Stimulated activated CD4-positive, alpha-beta T cell treated with anti-CD3 and anti-CD28 coated beads, Interleukin-15, amount 100 ng/mL, for 24 hours (primary cell): ENCODE data around the gene PON1.

ENCODE experiments used
- DNase-seq: peaks from one replicate; pipeline ENCODE4 v3.0.0-alpha.2; 2020

Gene PON1

DNA sequence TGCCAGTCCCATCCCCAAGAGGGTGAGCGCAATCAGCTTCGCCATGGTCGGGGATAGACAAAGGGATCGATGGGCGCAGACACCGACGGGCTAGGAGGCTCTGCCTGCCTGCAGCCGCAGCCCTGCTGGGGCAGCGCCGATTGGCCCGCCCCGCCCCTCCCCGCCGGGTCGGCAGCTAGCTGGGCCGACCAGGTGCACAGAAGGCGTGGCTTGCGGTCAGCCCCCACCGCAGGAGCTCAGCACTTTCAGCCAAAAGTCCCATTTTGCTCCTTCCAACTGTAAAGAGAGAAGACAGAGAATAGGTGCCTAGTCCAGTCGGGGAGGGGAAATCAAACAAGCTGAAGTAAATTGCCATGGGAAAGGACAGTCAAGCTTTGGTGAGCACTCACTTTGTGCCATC, at the start of gene PON1:
PON1 (minus strand) TSS at position 102 of the 400 bp plus-strand sequence; CDS start at position 45, 57 bp downstream.
- DNase-seq = peak; percentile 15

DNA sequence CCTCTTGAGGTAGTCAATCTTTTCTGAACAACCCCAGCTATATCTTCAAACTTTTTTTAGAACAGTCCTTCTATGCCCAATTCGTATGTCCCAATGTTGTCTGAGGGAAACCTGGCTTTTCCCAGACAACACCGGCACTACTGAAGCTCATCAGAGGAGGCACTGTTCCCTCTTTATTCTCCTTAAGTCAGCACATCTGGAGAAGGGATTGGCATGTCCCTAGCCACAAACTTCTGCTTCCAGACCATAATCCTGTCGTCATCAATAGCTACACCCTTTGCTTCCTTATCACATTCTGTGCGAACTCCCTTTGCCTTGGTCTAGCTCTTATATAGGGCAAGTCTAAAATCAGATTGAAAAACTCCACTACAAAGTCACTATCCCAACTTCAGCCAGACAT, 49.0 kb upstream of the PON1 start:
- DNase-seq = no peak

DNA sequence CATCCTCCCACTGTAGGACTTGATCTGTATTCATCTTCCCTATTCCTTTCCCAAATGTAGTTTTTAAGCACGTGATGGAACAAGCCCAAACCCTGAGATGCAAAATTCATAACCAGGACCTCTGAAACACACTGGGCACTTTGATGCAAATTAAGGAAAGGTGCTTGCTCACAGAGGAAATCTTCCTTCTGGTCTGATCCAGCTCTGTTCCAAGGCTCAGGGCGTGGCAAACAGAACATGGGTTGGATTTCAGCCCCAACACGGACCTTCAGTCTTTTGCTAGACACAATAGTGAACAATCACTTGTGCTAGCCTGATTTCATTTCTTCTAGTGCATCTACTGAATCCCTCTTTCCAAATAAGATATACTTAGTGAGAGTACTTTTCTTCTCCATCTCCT, 43.9 kb upstream of the PON1 start:
- DNase-seq = no peak

DNA sequence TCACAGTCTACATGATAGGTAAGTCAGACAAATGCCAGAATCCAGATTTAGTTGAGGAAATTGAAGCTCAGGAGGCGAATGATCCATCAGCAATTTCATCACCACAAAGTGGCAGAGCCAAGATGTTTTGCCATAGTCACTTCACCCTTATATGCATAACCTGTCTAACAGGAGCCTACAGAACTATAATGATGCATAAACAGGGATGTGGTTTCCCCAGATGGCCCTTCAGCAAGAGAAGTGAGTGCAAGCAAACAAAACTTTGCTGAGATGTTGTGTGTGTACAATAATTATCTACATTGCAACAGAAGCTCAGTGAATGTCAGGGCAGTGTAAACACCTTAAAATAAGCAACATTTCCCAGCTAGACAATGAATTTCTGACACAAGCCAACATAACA, 43.3 kb upstream of the PON1 start:
- DNase-seq = no peak

DNA sequence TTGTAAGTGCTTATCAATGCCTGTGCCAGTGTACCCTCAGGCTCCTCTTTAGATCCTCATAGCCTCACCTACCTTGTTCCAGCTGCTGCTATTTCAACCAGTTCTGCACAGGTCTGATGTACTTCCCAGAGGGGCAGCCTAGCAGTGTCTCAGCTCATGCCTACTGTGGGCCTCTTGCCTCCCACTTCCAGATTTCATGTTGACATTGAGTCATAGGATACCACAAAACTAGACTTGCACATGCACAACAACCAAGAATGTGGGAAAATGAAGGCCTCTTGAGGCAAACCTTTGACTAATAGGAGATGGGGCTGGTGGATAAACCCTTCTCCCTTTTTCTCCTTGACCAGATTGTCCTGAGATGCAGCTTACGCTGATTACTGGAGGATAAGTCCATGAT, 40.8 kb upstream of the PON1 start:
- no peak for DNase-seq

DNA sequence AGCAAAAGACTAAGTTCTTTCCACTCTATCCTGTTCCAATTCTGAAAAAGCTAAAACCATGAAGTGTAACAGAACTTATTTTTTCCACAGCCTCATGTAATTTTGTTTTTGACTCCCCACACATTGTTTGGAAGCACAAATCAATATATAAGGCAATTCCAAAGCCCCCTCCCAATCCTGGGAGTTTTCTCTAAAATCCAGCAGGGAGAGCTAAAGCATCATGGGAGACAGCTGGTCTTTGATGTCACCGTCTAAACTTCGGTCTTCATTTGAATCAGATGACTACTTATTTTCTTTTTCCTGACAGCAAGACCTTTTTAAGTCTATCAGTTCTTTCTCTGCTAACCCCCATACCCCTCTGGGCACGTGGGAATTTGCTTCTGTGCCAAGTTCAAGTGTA, 33.3 kb upstream of the PON1 start:
- DNase-seq = no peak

DNA sequence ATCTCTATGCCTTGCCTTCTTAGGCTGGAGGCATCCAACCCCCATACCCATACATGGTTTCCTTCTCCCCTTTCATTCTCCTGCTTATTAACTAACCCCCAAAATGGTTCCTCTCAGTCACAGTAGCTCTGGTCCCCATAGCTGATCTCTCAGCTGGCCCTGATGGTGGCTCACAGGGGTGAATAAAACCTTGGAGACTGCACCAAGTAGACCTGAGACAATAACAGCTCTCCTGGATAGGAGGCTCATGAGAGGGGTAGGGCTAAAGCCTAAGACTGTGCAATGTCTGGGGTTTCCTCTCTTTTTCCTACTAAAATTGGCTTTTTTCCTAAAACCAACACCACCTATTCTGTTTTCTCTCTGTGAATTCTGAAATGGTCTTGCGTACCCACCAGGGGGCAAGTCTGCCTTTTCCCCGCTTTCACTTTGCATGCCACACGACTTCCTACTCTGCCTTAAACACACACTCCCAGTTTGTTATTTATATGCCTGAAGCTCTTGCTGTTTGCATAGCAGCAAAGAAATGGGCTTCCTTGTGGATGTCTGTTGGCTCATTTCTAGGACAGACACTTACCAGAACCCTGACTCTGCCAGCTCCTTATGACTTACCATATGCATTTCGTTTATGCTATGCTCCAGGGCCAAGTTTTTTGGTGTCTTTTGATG, 18.4 kb upstream of the PON1 start:
- no peak for DNase-seq

DNA sequence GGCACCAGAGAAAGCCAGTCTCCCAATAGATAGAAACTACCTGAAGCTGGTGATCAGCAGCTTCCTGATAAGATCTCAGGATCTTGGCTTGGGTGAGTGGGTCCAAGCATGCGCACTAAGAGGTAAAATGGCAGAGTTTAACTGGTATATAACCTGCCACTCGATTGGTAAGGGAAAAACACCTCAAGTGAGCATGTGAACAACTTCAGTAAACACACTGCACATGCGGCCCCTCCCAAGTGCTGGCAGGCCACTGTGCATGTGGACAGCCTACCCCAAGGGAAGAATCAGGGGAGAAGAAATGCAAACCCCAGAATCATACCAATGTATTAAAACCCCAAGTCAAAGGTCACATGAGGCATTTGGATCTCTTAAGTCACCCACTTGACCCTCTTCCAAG, 17.7 kb upstream of the PON1 start:
- no peak for DNase-seq

DNA sequence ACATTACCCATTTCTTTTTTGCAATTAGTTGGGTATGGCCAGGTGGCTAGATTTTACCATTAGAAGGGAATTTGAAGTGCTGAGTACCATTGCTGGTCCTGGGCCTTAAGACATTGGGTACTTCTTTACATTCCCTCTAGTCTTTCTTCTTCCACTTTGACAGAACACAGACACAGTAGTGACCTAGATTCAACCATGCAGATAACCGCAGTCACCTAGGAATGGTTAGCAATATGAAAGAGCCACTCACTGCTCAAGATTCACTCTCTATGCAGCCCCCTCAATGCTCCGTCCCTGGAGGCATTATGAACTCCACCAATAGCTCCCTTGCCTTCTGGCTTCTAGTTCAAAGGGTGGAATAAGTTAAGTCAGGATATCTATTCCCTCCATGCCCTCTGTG, 16.2 kb upstream of the PON1 start:
- no peak for DNase-seq

DNA sequence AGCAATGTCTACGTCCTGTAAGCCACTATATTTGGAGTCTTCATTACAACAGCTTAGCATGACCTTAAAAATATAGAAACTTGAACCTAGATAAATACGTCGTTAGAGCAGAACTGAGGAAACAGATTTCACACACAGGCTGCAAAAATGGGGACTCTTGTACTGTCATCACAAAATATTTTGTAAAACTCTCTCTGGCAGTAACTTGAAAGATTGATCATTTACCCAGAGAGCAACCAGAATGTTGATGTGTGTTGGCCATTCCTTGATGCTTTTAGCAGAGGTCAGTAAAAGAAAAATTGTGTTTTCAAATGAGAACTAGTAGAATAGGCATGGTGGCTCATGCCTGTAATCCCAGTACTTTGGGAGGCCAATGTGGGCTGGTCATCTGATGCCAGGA, 14.5 kb upstream of the PON1 start:
- DNase-seq = no peak

DNA sequence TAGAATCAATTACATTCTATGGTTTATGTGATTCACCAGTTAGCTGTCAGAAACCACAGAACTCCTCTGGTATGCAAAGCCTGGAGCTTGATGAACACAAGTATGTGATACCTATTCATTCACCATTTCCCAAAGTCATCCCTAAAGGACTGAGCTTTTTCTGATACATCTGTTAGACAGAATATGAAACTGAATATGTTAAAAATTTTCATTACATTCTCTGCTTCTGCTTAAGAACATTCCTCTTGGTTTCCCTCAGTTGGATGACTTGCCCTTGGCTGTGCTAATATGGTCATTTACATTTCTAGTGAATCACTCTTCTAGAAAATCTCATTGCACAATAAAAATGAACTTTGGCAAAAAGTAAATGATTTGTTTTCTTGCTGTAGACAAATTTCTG, 10.8 kb upstream of the PON1 start:
- no peak for DNase-seq

DNA sequence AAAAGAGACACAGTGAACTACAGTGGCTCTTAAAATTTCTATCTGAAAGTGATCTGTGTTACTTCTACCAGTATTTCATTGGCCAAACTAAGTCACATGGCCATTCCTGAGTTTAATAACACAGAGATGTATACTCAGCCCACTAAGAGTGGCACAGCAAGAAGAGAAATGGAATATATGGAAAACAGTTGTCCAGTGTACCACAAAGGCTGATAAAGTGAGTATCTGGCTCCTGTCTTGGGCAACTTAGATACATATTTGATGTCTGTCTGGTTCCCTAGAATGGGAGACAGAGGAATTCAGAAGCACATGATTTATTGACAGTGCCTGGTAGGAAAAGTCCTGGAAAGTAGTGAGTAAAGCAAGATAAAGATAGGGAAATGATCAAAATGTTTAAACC, 10.1 kb upstream of the PON1 start:
- no peak for DNase-seq

DNA sequence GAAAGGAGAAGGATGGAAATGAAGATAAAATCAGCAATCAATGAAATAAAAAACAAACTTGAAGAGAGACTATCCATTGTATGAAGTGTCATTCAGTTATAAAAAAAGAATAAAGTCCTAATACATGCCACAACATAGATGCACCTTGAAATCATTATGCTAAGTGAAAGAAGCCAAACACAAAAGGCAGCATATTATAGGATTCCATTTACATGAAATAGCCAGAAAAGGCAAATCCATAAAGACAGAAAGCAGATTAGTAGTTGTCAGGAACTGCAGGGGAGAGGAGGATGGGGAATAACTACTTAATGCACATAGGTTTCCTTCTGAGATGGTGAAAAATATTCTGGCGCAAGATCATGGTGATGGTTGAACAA, 6.6 kb upstream of the PON1 start:
- DNase-seq = no peak

DNA sequence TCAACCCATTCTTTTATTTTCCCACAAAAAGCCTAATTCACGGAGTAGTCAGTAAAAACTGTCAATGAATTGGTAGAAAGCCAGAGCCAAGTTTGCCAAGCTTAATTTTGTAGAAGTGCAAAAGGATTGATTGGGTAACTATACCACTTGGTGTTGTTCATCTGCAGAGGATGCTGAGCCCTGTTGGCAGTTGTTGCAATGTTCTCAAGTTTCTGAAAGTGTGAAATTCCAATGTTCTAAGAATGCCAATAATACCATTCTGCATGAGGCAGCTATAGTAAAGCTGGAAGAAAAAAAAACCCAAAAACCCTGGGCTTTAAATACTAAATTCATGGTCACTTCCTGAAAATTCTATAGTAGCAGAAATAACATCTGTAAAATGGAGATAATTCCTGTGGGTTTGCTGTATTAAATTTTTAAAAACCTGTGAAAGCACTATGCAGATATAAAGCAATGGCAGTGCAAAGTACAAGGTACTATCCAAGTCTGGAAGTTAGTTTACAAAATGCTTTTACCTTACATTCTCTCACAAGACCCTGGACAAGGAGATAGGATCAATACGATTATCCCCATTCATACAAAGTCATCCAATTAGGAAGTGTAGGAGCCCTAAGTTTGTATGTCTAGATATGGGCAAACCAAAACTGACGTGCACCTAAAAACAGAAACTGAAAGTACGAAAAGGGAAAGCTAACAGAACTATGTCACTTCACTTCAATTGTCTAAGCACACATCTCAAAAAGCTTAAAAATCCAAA, 6.0 kb upstream of the PON1 start:
- DNase-seq = no peak

DNA sequence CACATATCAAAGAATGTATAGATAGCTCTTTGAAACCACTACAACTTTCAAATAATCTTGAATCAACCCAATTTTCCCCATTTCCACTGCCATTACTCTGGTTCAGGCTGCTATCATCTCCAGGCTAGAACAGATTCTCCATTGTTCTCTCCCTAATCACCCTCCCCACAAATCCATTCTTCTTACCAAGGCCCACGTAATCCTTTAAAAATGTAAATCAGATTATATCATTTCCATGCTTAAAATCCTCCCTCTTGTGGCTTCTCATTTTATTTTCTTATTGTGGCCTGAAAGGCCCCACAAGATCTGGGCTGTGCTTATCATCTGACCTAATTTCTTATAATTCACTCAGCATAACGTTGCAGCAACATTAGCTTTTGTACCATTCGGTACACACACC, 3.0 kb upstream of the PON1 start:
- DNase-seq = no peak

DNA sequence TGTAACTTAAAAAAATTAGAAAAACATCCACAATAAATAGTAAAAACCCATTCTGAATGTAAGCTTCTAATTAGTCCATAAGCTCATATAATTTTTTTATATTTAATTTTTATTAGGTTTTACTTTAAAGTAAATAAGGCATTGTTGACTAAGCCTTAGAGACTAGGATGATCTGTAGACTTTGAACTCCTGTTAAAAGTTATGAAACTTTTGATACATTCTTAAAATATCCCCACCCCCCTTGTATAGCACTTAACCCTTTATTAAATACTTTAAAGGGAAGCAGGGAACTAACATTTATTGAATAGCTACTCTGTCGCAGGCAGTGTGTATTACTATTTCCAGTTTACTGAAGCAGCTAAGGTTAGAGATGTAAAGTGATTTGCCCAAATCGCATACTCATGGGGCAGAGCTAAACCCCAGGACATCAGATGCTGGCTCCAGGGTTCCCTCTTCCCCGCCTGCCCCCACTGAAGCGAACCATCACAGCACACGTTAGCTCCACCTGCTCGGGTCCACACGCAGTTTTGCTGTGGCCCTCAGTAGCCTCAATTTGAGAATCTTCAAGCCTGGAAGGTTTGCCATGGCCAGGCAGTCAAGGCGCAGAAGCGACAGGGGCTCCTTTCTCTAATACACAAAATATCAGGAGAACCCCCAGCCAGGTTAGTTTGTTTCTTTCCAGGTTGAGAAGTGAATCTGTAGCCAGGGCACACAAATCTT, 762 bp downstream of the PON1 start:
- no peak for DNase-seq

DNA sequence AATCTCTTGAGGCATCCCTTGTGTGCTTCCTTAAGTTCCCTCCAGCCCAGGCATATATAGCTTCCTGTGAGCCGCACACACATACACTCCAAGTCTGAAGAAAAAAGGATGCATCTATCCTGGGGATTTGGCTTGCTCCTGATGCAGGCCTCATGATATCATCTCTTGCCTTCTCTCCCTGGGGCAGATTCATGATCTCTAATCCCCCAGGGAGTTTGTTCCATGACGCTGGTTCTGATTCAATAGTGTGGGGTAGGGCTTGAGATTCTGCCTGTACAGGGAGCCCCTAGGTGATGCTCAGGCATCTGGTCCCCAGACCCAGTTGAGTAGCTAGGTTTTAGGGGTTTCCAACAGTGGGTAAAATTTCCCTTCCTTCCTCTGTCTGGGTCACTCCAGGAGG, 1.5 kb downstream of the PON1 start:
- DNase-seq = no peak

DNA sequence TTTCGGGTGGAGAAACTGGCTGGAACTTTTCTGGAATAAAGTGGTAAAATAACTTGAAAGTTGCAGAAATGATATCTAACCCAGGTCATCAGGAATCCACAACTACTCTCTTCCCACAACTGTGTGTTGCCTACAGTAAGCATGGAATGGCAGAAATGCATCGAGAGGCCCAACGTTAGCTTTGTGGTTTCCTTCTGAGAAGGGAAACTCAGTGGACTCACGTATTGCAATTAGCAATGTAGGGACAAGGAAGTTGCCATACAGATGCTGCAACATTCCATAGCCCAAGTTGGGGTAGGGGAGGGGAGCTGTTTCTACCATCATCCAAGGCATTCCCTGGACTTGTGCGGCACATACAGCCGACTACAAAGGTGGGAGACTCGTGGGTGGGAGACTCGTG, 1.9 kb downstream of the PON1 start:
- no peak for DNase-seq

DNA sequence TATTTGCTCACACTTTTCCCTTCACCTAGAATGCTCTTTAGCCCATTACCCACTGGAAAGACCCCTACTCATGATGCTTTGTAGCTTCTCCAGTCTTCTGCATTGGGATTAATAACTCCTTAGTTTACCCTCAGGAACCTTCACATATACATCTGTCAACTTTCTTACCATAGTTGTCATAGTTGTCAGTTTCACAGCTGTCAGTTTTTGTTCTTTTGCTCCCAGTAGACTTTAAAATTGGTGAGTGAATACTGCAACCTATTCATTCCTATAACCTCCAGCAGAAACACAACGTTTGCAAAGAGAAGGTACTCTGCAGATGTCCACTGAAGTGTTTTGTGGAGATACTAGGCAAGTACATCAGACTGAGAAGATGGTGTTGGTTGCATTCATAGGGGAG, 2.6 kb downstream of the PON1 start:
- DNase-seq = no peak

DNA sequence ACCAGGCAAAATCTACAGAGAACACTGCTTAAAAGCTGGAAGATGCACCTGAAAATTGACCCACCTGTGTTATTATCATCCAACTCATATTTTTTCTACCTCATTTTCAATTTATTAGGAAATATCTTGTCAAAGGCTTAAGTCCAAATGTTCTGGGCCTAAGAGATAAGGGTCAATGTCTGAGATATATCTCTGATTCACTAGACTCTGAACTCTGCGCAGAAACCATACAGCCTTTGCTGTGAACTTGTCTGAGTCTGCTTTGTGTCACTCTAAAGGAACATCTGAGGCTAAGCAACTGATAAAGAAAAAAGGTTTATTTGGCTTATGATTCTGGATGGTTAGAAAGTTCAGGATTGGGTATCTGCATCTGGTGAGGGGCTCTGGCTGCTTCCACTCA, 3.7 kb downstream of the PON1 start:
- DNase-seq = no peak

DNA sequence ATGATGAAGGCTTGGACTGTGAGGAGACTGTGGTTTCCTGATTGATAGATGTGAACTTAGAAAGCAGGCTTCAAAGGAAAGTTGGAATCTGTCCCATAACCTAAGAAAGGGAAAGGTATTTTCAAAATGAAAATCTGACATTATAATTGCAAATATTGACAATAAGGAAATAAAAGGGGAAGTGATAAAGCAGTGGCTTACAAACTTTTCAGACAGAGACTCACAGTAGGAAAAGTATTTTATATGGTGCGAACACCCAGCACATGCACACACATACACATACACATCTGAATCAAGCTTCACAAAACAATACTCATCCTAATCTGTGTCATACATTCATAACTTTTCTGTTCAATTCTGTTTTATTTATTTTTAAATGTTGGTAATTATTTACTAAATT, 4.8 kb downstream of the PON1 start:
- no peak for DNase-seq

DNA sequence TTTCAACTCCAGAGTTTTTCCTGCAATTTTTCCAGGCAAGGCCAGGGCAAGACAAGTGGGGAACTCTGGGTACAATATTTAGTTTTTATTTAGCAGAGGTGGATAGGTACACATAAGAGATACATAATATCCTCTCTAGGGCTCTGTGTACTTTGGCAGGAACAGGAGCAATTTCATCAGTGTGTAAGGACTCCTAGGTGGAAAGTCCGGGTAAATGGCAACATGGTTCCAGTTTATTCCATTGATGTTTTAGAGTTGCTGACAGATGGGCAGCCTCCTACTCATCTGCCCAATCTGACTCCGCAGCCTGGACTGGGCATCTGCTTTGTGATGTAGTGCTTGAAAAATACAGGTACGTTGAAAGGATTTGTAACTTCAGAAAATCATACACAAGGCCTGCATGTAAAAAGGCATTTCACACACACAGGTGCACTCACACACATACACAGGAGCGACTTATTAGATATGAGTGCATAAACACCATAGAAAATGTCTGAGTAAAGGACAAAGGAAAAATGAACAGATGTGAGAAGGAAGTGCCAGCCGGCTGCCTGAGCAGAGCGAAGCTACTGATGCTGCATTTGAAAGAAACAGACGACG, 5.7 kb downstream of the PON1 start:
- DNase-seq = no peak

DNA sequence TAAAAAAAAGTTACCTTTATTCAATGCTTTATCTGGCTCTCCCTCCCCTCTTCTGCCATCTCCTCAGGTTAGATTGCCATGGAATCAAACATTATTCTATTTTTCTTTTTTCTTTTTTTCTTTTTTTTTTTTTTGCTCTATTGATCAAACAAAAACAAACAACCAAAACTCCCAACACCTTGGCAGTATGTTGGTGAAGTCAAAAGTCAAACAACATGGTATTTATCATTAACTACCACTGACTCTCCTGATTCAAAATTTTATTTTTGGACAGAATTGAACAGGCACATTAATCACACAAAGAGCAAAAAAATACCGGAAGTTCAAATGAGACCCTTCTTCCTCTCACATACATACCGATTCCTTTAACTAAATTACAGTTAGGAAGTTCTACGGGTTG, 6.4 kb downstream of the PON1 start:
- DNase-seq = no peak

DNA sequence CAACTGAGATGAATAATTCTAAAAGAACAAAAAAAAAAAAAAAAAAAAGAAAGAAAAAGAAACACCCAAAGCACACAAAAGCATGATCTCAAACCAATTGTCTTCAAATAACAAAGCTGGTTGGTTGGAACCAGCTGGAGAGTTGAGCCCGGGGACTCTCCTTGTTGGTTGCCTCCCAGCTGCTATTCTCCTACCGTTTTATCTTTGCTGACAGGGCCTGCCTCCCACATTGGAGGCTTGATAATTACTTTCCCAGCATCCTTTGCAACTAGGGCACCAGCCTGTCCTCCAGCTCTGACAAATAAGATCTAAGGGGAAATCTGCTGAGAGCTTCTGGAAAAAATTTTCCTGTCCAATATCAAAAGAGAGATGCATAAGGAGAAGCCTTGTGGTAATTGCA, 6.8 kb downstream of the PON1 start:
- no peak for DNase-seq
